IMR-90 (cell line): ENCODE measurements around the gene CCDC107.

Experiments
- BHLHE40 ChIP-seq: fragments of 150-350 bp; IDR thresholded peaks from 2 replicates; pipeline ENCODE4 v1.6.1; 2016; ENCODE audit warnings: mild to moderate bottlenecking, low read depth, low read length
- CEBPB ChIP-seq: IDR thresholded peaks from 2 replicates; pipeline ENCODE4 v1.6.1; 2012; ENCODE audit warnings: low read depth, low read length, improper control_type of control experiment
- MAFK ChIP-seq: IDR thresholded peaks from 2 replicates; pipeline ENCODE4 v1.6.1; 2012; ENCODE audit warnings: low read depth, low read length, improper control_type of control experiment
- MAZ ChIP-seq: IDR thresholded peaks from 2 replicates; pipeline ENCODE4 v1.6.1; 2012; ENCODE audit warnings: low read depth, mild to moderate bottlenecking, low read length, improper control_type of control experiment, moderate library complexity, borderline replicate concordance
- MXI1 ChIP-seq: IDR thresholded peaks from 2 replicates; pipeline ENCODE4 v1.6.1; 2012; ENCODE audit warnings: low read depth, mild to moderate bottlenecking, low read length, moderate library complexity, borderline replicate concordance
- NFE2L2 ChIP-seq: fragments of 150-350 bp; IDR thresholded peaks from 2 replicates; pipeline ENCODE4 v1.6.1; 2016; ENCODE audit warnings: low read depth, mild to moderate bottlenecking, low read length
- POLR2A ChIP-seq: IDR thresholded peaks from 2 replicates; pipeline ENCODE4 v1.6.1; 2012; ENCODE audit warnings: mild to moderate bottlenecking, low read depth, low read length
- RAD21 ChIP-seq: IDR thresholded peaks from 2 replicates; pipeline ENCODE4 v1.6.1; 2012; ENCODE audit warnings: low read length, improper control_type of control experiment
- RCOR1 ChIP-seq: IDR thresholded peaks from 2 replicates; pipeline ENCODE4 v1.6.1; 2012; ENCODE audit warnings: mild to moderate bottlenecking, low read length, improper control_type of control experiment; ENCODE audit not compliant: insufficient replicate concordance
- RFX5 ChIP-seq: IDR thresholded peaks from 2 replicates; pipeline ENCODE4 v1.8.0; 2012; ENCODE audit warnings: low read depth, mild to moderate bottlenecking, low read length, moderate library complexity
- SMC3 ChIP-seq: fragments of 150-350 bp; IDR thresholded peaks from 2 replicates; pipeline ENCODE4 v1.6.1; 2016; ENCODE audit warnings: low read depth, mild to moderate bottlenecking, antibody characterized with exemption, low read length, moderate library complexity
- TF ChIP-seq, protein P1 (sequence below): conservative IDR thresholded peaks from 2 replicates; pipeline ENCODE4 v1.5.1; 2012; ENCODE audit warnings: mild to moderate bottlenecking, low read depth, low read length, improper control_type of control experiment
- TF ChIP-seq, protein P2 (sequence below): fragments of 150-350 bp; IDR thresholded peaks from 2 replicates; pipeline ENCODE4 v1.6.1; 2017; ENCODE audit warnings: mild to moderate bottlenecking, antibody characterized with exemption, low read length, low read depth

DNA sequence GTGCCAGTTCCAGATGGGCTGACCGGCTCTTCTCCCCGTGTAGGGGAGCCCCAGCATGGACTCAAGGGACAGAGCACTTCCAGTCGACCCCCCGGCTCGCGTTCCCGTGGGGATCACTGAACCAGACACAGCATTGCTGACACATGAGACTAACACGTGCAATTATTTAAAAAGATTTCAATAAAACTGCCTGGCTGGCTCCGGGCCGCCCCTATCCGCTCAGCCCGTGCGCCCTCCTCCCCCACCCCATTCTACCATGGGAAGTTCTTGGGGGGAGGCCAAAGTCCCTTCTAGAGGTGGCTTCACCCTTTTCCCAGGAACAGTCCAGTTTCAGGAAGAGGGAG, 48.3 kb upstream of the CCDC107 start:
- TF ChIP-seq, protein P1, sequence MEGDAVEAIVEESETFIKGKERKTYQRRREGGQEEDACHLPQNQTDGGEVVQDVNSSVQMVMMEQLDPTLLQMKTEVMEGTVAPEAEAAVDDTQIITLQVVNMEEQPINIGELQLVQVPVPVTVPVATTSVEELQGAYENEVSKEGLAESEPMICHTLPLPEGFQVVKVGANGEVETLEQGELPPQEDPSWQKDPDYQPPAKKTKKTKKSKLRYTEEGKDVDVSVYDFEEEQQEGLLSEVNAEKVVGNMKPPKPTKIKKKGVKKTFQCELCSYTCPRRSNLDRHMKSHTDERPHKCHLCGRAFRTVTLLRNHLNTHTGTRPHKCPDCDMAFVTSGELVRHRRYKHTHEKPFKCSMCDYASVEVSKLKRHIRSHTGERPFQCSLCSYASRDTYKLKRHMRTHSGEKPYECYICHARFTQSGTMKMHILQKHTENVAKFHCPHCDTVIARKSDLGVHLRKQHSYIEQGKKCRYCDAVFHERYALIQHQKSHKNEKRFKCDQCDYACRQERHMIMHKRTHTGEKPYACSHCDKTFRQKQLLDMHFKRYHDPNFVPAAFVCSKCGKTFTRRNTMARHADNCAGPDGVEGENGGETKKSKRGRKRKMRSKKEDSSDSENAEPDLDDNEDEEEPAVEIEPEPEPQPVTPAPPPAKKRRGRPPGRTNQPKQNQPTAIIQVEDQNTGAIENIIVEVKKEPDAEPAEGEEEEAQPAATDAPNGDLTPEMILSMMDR: no peak
- no peak for TF ChIP-seq RCOR1
- no peak for TF ChIP-seq MXI1
- TF ChIP-seq SMC3: no peak
- no peak for TF ChIP-seq NFE2L2
- TF ChIP-seq RFX5: no peak
- no peak for TF ChIP-seq CEBPB
- no peak for TF ChIP-seq POLR2A
- TF ChIP-seq, protein P2, sequence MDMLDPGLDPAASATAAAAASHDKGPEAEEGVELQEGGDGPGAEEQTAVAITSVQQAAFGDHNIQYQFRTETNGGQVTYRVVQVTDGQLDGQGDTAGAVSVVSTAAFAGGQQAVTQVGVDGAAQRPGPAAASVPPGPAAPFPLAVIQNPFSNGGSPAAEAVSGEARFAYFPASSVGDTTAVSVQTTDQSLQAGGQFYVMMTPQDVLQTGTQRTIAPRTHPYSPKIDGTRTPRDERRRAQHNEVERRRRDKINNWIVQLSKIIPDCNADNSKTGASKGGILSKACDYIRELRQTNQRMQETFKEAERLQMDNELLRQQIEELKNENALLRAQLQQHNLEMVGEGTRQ: no peak
- TF ChIP-seq MAZ: no peak
- TF ChIP-seq RAD21: no peak
- no peak for TF ChIP-seq BHLHE40
- no peak for TF ChIP-seq MAFK
